ENCODE results near the gene CEP170.

The CEP170 gene

DNA sequence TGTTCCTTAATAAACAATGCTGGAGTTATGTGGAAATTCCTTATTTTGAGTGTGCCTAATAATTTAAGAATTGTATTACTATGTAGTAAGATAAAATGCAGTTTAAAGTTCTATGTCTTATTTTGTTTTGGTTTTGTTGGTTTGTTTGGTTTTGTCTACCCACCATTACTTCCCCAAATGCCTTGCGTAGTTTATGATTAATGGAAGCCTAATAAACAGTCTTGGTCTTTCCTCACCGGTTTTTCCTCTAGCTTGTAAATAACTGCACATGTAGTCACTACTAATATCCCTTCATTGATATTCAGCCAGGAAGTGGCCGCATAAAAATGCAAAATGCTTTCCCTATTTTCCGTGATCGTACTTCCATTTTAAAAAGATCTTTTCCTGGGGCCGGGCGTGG, 3.6 kb upstream of the CEP170 start:
- Histone ChIP-seq H3K4me2 (ENCODE audit: low read depth, low read length) (no peak overlapping the region), H3K27me3 (replicated peaks; ENCODE audit: insufficient read depth, low read length) (no peaks in the 10 kb centered on the region), H3K27ac (ENCODE audit: low read length) (no peak overlapping the region), H3K9me3 (replicated peaks; ENCODE audit: insufficient read depth, low read length) (no peaks in the 10 kb centered on the region), H4K20me1 (ENCODE audit: insufficient read depth, low read length) (no peaks in the 10 kb centered on the region), H3K9me2 (replicated peaks; ENCODE audit: insufficient read depth, low read length) (no peaks in the 10 kb centered on the region), H3K9ac (ENCODE audit: low read length) (no peak overlapping the region), H3K36me3 (replicated peaks; ENCODE audit: insufficient read depth, low read length) (no peaks in the 10 kb centered on the region), H3K79me2 (ENCODE audit: low read length) (peaks cover 39% of the 10 kb centered on the region), H3K4me3 (ENCODE audit: low read length) (no peak overlapping the region), H3F3A (ENCODE audit: insufficient read depth, low read length) (peaks cover 22% of the 10 kb centered on the region), H3K4me1 (ENCODE audit: low read length) (peaks cover 8% of the 10 kb centered on the region), H2AFZ (ENCODE audit: low read length) (no peak overlapping the region)
- DNase-seq: no peak
- TF ChIP-seq CTCF (IDR thresholded peaks at IDR 0.05; ENCODE audit: low read length) (no peak), EZH2 (optimal IDR thresholded peaks at IDR 0.05; ENCODE audit: low read depth, low read length) (no peak), EZH2phosphoT487 (IDR thresholded peaks at IDR 0.05; ENCODE audit: low read length) (no peak)

GRCh38 chr1:243257189-243257588, 2.1 kb upstream of the CEP170 start:
- no peak for DNase-seq
- Histone ChIP-seq H3K9me2 (replicated peaks; ENCODE audit: insufficient read depth, low read length) (no peaks in the 10 kb centered on the region), H3K4me3 (ENCODE audit: low read length) (no peak overlapping the region), H3F3A (ENCODE audit: insufficient read depth, low read length) (peaks cover 26% of the 10 kb centered on the region), H3K79me2 (ENCODE audit: low read length) (peaks cover 50% of the 10 kb centered on the region), H2AFZ (ENCODE audit: low read length) (no peak overlapping the region), H3K36me3 (replicated peaks; ENCODE audit: insufficient read depth, low read length) (no peaks in the 10 kb centered on the region), H3K9me3 (replicated peaks; ENCODE audit: insufficient read depth, low read length) (no peaks in the 10 kb centered on the region), H4K20me1 (ENCODE audit: insufficient read depth, low read length) (no peaks in the 10 kb centered on the region), H3K27ac (ENCODE audit: low read length) (no peak overlapping the region), H3K4me1 (ENCODE audit: low read length) (peaks cover 16% of the 10 kb centered on the region), H3K27me3 (replicated peaks; ENCODE audit: insufficient read depth, low read length) (no peaks in the 10 kb centered on the region), H3K4me2 (ENCODE audit: low read depth, low read length) (peak overlapping the region; percentile 85; the same call in 1 of the 2 replicates), H3K9ac (ENCODE audit: low read length) (no peak overlapping the region)
- TF ChIP-seq CTCF (IDR thresholded peaks at IDR 0.05; ENCODE audit: low read length) (no peak), EZH2phosphoT487 (IDR thresholded peaks at IDR 0.05; ENCODE audit: low read length) (no peak), EZH2 (optimal IDR thresholded peaks at IDR 0.05; ENCODE audit: low read depth, low read length) (no peak)

- Histone ChIP-seq H3K4me2 (ENCODE audit: low read depth, low read length) (peak overlapping the region; percentile 85), H3K9ac (ENCODE audit: low read length) (peak overlapping the region; percentile 70), H3K9me2 (replicated peaks; ENCODE audit: insufficient read depth, low read length) (no peaks in the 10 kb centered on the region), H3K27ac (ENCODE audit: low read length) (peak overlapping the region; percentile 74), H3K9me3 (replicated peaks; ENCODE audit: insufficient read depth, low read length) (no peaks in the 10 kb centered on the region), H3K36me3 (replicated peaks; ENCODE audit: insufficient read depth, low read length) (no peaks in the 10 kb centered on the region), H3K4me1 (ENCODE audit: low read length) (peaks cover 16% of the 10 kb centered on the region), H2AFZ (ENCODE audit: low read length) (peak overlapping the region; percentile 80), H3K27me3 (replicated peaks; ENCODE audit: insufficient read depth, low read length) (no peaks in the 10 kb centered on the region), H3K4me3 (ENCODE audit: low read length) (peak overlapping the region; percentile 69), H4K20me1 (ENCODE audit: insufficient read depth, low read length) (no peaks in the 10 kb centered on the region), H3K79me2 (ENCODE audit: low read length) (peaks cover 52% of the 10 kb centered on the region), H3F3A (ENCODE audit: insufficient read depth, low read length) (peaks cover 26% of the 10 kb centered on the region)
- no peak for DNase-seq
- no peak for TF ChIP-seq EZH2 (optimal IDR thresholded peaks at IDR 0.05; ENCODE audit: low read depth, low read length)
Measured at GRCh38 chr1:243256590-243256989, 1.5 kb upstream of the CEP170 start.

- Histone ChIP-seq H3K27ac (ENCODE audit: low read length) (peak within 1 kb of the TSS; percentile 74), H2AFZ (ENCODE audit: low read length) (peak within 1 kb of the TSS; percentile 85), H3F3A (ENCODE audit: insufficient read depth, low read length) (peaks cover 26% of the 10 kb centered on the region), H3K4me2 (ENCODE audit: low read depth, low read length) (peak within 1 kb of the TSS; percentile 85), H3K36me3 (replicated peaks; ENCODE audit: insufficient read depth, low read length) (no peaks in the 10 kb centered on the region), H3K9me3 (replicated peaks; ENCODE audit: insufficient read depth, low read length) (no peaks in the 10 kb centered on the region), H3K79me2 (ENCODE audit: low read length) (peaks cover 50% of the 10 kb centered on the region), H3K4me1 (ENCODE audit: low read length) (peaks cover 16% of the 10 kb centered on the region), H3K9me2 (replicated peaks; ENCODE audit: insufficient read depth, low read length) (no peaks in the 10 kb centered on the region), H4K20me1 (ENCODE audit: insufficient read depth, low read length) (no peaks in the 10 kb centered on the region), H3K9ac (ENCODE audit: low read length) (peak within 1 kb of the TSS; percentile 70), H3K4me3 (ENCODE audit: low read length) (peak within 1 kb of the TSS; percentile 69), H3K27me3 (replicated peaks; ENCODE audit: insufficient read depth, low read length) (no peaks in the 10 kb centered on the region)
- TF ChIP-seq CTCF (IDR thresholded peaks at IDR 0.05; ENCODE audit: low read length) (no peak), EZH2phosphoT487 (IDR thresholded peaks at IDR 0.05; ENCODE audit: low read length) (no peak), EZH2 (optimal IDR thresholded peaks at IDR 0.05; ENCODE audit: low read depth, low read length) (no peak)
- DNase-seq: peak; percentile 100
Measured at GRCh38 chr1:243255791-243256512, 871 bp upstream of the CEP170 start, which contains the start of gene SDCCAG8. SDCCAG8 (plus strand) TSS chr1:243256041; CDS start chr1:243256174, 133 bp downstream.
